Measurements from ENCODE around the gene FAM43A. TPM values are rescaled to one million over a fixed set of nuclear protein-coding genes. Genes with fewer than 3 reads are reported as not detected.

Gene FAM43A
- polyA plus RNA-seq, 1 donor: 5.1 TPM

DNA sequence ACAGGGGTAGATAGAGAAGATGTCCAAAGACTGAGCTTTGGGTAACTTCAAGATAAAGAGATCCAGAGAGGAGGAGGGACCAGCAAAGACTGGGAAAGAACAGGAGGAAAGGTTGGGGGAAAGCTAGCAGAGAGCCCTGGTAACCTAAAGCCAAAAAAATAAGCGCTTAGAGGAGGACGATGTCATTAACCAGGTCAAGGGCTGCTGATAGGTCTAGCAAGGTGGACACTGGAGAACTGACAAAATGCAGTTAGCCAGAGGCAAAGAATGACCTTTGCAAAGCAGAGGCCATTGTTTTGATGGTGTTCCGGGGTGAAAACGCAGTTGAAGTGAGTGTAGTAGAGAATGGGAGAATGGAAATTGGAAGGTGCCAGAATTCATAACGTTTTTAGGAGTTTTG lies 39.7 kb downstream of the FAM43A start:
- 84% methylated on average over 3 of the region's 5 CpGs for WGBS (ENCODE audit: insufficient coverage, low lambda C conversion rate)

DNA sequence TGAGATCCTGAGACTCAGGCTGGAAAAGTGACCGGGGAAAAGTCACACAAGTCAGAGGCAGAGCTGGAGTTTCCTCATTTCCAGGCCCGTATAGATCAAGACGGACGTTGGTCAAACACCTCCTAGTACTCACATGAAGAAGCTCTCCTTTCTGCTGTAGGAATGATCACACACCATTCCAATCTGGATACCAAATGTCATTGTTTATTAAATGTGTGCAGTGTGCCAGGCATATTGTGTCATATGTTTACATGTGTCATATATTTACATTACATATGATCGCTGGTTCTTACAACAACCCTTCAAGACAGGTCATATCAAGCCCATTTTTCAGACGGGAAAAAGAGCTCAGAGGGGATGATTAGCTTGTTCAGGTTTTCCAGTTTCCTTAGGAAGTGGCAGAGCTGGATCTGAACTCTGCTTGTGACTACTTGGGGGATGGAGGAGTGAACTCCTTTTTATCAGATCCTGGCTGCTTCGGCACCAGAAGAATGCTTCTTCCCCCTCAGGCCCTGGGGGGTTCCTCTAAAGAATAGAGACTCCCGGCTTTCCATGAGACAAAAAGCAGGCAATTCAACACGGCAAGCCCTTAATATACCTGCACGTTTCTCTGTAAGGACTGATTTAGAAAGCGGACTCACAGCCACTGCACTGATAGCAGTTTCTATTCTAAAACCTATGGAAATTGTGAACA lies 41.9 kb downstream of the FAM43A start:
- no peak overlapping the region for H3K4me3 ChIP-seq (ENCODE audit: low read length)
- H3K4me1 ChIP-seq (ENCODE audit: control insufficient read depth, insufficient read depth, low read length): peaks cover 16% of the 10 kb centered on the region

More for the DNA sequence above, 39.7 kb downstream of the FAM43A start:
- H3K4me1 ChIP-seq (ENCODE audit: control insufficient read depth, insufficient read depth, low read length): peaks cover 22% of the 10 kb centered on the region
- no peaks in the 10 kb centered on the region for H3K9me3 ChIP-seq (ENCODE audit: control insufficient read depth, low read depth, low read length)
- no peaks in the 10 kb centered on the region for H3K27me3 ChIP-seq (ENCODE audit: control insufficient read depth, insufficient read depth, low read length)
- no peak overlapping the region for H3K4me3 ChIP-seq (ENCODE audit: low read length)
- DNase-seq: no peak
- H3K27ac ChIP-seq (ENCODE audit: low read length): no peak overlapping the region
- no peaks in the 10 kb centered on the region for H3K36me3 ChIP-seq (ENCODE audit: control insufficient read depth, insufficient read depth, low read length)

DNA sequence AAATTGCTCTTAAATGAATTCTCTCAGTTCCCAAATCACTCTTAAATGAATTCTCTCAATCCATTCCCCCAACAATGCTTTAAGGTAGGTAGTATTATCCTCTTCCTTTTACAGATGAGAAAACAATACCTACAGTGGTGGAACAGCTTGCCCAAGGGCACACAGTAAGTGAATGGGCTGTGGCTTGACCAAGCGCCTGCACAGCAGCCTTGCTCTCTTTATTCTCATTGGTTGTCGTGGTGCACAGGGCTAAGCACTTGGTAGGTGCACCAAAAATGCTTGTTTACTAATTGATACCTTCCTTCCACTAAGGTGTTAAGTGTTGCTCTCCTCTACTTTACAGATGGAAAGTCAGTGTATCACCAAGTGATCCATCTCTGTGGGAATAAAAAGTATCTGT lies 43.3 kb downstream of the FAM43A start:
- H3K9me3 ChIP-seq (ENCODE audit: control insufficient read depth, low read depth, low read length): no peaks in the 10 kb centered on the region
- H3K4me3 ChIP-seq (ENCODE audit: low read length): no peak overlapping the region
- H3K36me3 ChIP-seq (ENCODE audit: control insufficient read depth, insufficient read depth, low read length): no peaks in the 10 kb centered on the region
- H3K4me1 ChIP-seq (ENCODE audit: control insufficient read depth, insufficient read depth, low read length): peaks cover 6% of the 10 kb centered on the region
- no peak for DNase-seq
- WGBS (ENCODE audit: insufficient coverage, low lambda C conversion rate): no CpG with 5 or more reads among the region's 2 CpGs
- H3K27me3 ChIP-seq (ENCODE audit: control insufficient read depth, insufficient read depth, low read length): no peaks in the 10 kb centered on the region
- no peak overlapping the region for H3K27ac ChIP-seq (ENCODE audit: low read length)

More for the DNA sequence above, 41.9 kb downstream of the FAM43A start:
- no peak overlapping the region for H3K27ac ChIP-seq (ENCODE audit: low read length)
- no peaks in the 10 kb centered on the region for H3K36me3 ChIP-seq (ENCODE audit: control insufficient read depth, insufficient read depth, low read length)
- DNase-seq: no peak
- WGBS (ENCODE audit: insufficient coverage, low lambda C conversion rate): no CpG with 5 or more reads among the region's 11 CpGs
- H3K27me3 ChIP-seq (ENCODE audit: control insufficient read depth, insufficient read depth, low read length): no peaks in the 10 kb centered on the region
- no peaks in the 10 kb centered on the region for H3K9me3 ChIP-seq (ENCODE audit: control insufficient read depth, low read depth, low read length)

DNA sequence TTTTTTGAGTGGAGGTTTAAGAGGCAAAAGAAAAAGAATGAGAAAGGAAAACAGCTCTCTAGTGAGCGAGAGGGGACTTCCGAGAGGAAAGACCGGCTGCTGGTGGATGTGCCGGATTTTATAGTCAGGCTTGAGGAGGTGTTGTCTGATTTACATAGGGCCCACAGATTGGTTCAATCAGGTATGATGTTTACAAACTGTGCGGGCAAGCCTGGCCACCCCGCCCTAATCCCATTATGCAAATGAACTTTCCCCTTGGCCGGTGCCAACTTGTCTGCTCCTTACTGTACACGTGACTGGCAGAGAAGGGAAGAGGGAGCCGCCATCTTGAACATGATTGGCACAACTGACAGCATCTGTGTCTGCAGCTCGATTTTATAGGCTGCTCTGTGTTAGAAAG lies 44.7 kb downstream of the FAM43A start:
- no peak overlapping the region for H3K27ac ChIP-seq (ENCODE audit: low read length)
- no peaks in the 10 kb centered on the region for H3K27me3 ChIP-seq (ENCODE audit: control insufficient read depth, insufficient read depth, low read length)
- no CpG with 5 or more reads among the region's 10 CpGs for WGBS (ENCODE audit: insufficient coverage, low lambda C conversion rate)
- no peak overlapping the region for H3K4me3 ChIP-seq (ENCODE audit: low read length)
- H3K36me3 ChIP-seq (ENCODE audit: control insufficient read depth, insufficient read depth, low read length): no peaks in the 10 kb centered on the region
- peaks cover 3% of the 10 kb centered on the region for H3K4me1 ChIP-seq (ENCODE audit: control insufficient read depth, insufficient read depth, low read length)
- DNase-seq: peak in 1 of 2 donors; percentile 38
- H3K9me3 ChIP-seq (ENCODE audit: control insufficient read depth, low read depth, low read length): peaks cover 7% of the 10 kb centered on the region

DNA sequence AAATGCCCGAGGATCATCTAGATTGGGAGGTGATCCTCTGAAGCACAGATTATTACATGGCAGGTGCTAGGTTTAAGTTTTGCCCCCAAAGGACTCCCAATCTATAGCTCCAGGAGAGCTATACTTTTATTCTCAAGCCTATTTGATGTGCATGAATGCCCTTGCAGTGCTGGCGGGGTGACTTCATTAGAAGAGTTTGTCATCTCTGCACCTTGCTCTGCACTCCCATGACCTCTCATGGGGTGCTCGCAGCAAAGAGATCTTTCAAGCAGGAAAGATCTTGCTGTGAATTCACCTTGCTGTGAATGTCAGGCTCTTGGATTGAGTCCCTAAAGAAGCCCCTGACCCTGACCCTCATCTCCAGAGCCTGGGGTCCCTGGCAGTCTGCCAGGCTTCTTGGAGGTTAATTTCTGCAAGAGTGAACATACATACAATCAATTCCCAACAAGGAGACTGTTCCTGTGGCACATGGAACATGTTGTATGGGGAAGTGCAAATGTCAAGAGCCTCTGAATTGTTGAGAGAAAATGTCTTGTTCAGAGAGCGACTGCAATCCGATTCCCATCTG lies 45.9 kb downstream of the FAM43A start:
- H3K36me3 ChIP-seq (ENCODE audit: control insufficient read depth, insufficient read depth, low read length): no peaks in the 10 kb centered on the region
- 100% methylated on average over 2 of the region's 5 CpGs for WGBS (ENCODE audit: insufficient coverage, low lambda C conversion rate)
- H3K4me3 ChIP-seq (ENCODE audit: low read length): no peak overlapping the region
- H3K27me3 ChIP-seq (ENCODE audit: control insufficient read depth, insufficient read depth, low read length): no peaks in the 10 kb centered on the region
- DNase-seq: peak; percentile 25 to 64
- peaks cover 7% of the 10 kb centered on the region for H3K9me3 ChIP-seq (ENCODE audit: control insufficient read depth, low read depth, low read length)
- H3K4me1 ChIP-seq (ENCODE audit: control insufficient read depth, insufficient read depth, low read length): peaks cover 3% of the 10 kb centered on the region
- no peak overlapping the region for H3K27ac ChIP-seq (ENCODE audit: low read length)

DNA sequence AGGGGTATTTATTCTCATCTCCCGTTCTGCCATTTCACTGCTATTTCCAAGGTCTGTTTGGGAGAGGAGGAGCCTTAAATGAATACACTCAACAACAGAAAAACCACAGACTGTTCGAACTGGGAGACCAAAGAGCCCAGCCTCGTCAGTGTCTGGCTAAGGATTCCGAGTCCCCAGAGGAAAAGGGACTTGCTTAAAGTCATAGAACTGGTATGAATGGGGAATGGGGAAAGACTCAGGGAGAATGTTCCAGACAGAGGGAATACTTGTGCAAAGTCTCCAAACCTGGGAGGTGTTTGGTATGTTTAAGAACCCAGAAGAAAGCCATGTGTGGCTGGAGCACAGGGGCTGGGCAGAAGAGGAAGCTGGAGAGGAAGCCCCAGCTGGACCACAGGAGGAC lies 46.9 kb downstream of the FAM43A start:
- H3K9me3 ChIP-seq (ENCODE audit: control insufficient read depth, low read depth, low read length): peaks cover 7% of the 10 kb centered on the region
- no peaks in the 10 kb centered on the region for H3K36me3 ChIP-seq (ENCODE audit: control insufficient read depth, insufficient read depth, low read length)
- WGBS (ENCODE audit: insufficient coverage, low lambda C conversion rate): no CpG with 5 or more reads among the region's 4 CpGs
- peaks cover 3% of the 10 kb centered on the region for H3K4me1 ChIP-seq (ENCODE audit: control insufficient read depth, insufficient read depth, low read length)
- H3K27me3 ChIP-seq (ENCODE audit: control insufficient read depth, insufficient read depth, low read length): no peaks in the 10 kb centered on the region
- no peak for DNase-seq
- H3K4me3 ChIP-seq (ENCODE audit: low read length): no peak overlapping the region
- no peak overlapping the region for H3K27ac ChIP-seq (ENCODE audit: low read length)

DNA sequence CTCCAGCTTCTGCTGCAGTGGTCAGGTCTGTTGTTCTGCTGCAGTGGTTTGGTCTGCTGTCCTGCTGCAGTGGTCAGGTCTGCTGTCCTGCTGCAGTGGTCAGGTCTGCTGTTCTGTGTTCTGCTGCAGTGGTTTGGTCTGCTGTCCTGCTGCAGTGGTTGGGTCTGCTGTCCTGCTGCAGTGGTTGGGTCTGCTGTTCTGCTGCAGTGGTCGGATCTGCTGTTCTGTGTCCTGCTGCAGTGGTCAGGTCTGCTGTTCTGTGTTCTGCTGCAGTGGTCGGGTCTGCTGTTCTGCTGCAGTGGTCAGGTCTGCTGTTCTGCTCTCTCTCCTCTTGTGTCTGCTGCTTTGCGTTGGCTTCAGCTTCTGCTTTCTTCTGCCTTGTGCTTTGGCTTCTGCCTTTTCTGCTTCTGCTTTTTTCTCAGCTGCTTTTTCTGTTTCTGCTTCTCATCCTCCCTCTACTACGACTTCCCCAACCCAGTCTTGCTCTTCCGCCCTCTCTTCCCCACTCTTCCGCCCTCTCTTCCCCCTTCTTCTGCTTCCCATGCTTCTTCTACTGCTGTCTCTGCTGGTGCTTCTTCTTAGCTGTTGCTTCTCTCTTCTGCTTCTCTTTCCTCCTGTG lies 50.7 kb downstream of the FAM43A start:
- no peak for DNase-seq
- WGBS (ENCODE audit: insufficient coverage, low lambda C conversion rate): 85% methylated on average over 3 of the region's 6 CpGs
- Histone ChIP-seq H3K27ac (ENCODE audit: low read length) (no peak overlapping the region), H3K9me3 (ENCODE audit: control insufficient read depth, low read depth, low read length) (peaks cover 7% of the 10 kb centered on the region), H3K4me3 (ENCODE audit: low read length) (no peak overlapping the region), H3K36me3 (ENCODE audit: control insufficient read depth, insufficient read depth, low read length) (no peaks in the 10 kb centered on the region), H3K4me1 (ENCODE audit: control insufficient read depth, insufficient read depth, low read length) (peaks cover 1% of the 10 kb centered on the region), H3K27me3 (ENCODE audit: control insufficient read depth, insufficient read depth, low read length) (no peaks in the 10 kb centered on the region)

DNA sequence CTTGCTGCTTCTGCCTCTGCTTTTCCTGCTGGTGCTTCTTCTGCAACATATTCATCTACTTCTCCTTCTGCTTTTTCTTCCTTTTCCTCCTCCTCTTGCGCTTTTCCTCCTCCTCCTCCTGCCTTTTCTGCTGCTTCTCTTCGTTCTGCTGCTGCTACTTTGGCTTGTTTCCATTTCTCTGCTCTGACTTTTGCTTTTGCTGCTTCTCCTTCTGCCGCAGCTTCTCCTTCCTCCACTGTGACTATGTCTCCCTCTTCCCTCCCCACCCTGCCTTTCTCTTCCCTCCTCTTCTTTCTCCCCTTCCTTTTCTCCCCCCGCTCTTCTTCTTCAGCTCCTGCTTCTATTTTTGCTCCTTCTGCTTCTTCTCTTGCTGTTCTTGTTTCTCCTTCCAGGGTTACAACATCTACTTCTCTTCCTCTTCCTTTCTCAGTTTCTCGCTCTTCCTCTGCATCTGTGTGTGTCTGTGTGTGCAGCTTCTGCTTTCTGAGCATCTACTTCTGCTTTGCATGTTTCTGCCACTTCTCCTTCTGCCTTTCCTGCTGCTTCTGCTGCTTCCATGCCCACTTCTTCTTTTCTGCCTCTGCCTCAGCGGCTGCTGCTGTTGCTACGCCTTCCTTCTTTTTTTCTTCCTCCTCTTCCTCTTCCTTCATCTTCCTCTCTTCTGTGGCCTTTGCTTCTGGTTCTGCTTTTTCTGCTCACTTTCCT lies 51.4 kb downstream of the FAM43A start:
- peaks cover 7% of the 10 kb centered on the region for H3K9me3 ChIP-seq (ENCODE audit: control insufficient read depth, low read depth, low read length)
- 88% methylated on average over 6 of the region's 7 CpGs for WGBS (ENCODE audit: insufficient coverage, low lambda C conversion rate)
- no peaks in the 10 kb centered on the region for H3K4me1 ChIP-seq (ENCODE audit: control insufficient read depth, insufficient read depth, low read length)
- H3K27ac ChIP-seq (ENCODE audit: low read length): no peak overlapping the region
- no peaks in the 10 kb centered on the region for H3K36me3 ChIP-seq (ENCODE audit: control insufficient read depth, insufficient read depth, low read length)
- no peak for DNase-seq
- no peak overlapping the region for H3K4me3 ChIP-seq (ENCODE audit: low read length)
- no peaks in the 10 kb centered on the region for H3K27me3 ChIP-seq (ENCODE audit: control insufficient read depth, insufficient read depth, low read length)
